ENCODE data around the gene TBCC. TPM values are rescaled to one million over a fixed set of nuclear protein-coding genes. Genes with fewer than 3 reads are reported as not detected.

Gene TBCC
- total RNA-seq, 2 experiments from 2014 or later, result 78.0 to 136 TPM

DNA sequence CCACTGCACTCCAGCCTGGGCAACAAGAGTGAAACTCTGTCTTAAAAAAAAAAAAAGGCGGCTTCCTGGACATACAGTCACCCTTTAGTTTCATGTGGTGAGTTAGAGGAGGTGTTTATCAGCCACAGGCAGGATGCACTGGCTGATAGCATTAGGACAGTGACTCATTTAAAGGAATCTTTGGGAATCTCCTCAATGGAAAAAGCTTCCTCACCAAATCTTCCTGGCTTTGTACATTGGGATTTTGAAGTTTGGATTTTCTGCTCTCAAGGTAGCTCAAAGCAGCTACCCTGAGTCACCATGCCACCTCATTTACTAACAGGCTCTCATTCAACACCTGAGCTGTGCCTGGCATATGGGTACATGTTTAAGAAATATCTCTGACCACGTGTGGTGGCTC is 43.7 kb downstream of the TBCC start:
- Histone ChIP-seq H3K9me3 (ENCODE audit: low read length) (no peaks in the 10 kb centered on the region), H3K4me2 (ENCODE audit: low read length) (no peak overlapping the region), H3K4me3 (ENCODE audit: low read depth, low read length, poor library complexity, severe bottlenecking) (no peak overlapping the region), H3K79me2 (ENCODE audit: insufficient read depth, low read depth, low read length) (no peaks in the 10 kb centered on the region), H2AFZ (ENCODE audit: low read length) (no peak overlapping the region), H3K4me1 (ENCODE audit: insufficient read depth, low read length, poor library complexity, severe bottlenecking) (no peaks in the 10 kb centered on the region), H3K9me2 (ENCODE audit: insufficient read depth, low read length) (no peaks in the 10 kb centered on the region), H4K20me1 (ENCODE audit: insufficient read depth, low read length) (no peaks in the 10 kb centered on the region), H3K36me3 (ENCODE audit: insufficient read depth, low read length) (no peaks in the 10 kb centered on the region), H3K27ac (ENCODE audit: low read depth, low read length, poor library complexity, severe bottlenecking) (no peak overlapping the region)
- ChIA-PET CTCF (ENCODE audit: unreplicated experiment) (no interaction called here), POLR2A (interaction anchor here (0.6 to 2.3 kb wide), 3 partner anchors 12 to 172 kb away, joined by 6 to 10 read pairs (median 9); no protein-coding TSS in a partner anchor)
- TF ChIP-seq CTCF (conservative IDR thresholded peaks at IDR 0.05; ENCODE audit: low read length), result no peak
- TF ChIP-seq EZH2phosphoT487 (IDR thresholded peaks at IDR 0.05; ENCODE audit: borderline replicate concordance, low read depth, low read length), result no peak
- DNase-seq (ENCODE audit: low spot score), result no peak
- BruUV-seq (replicated peaks), result no TSS peak
- intact Hi-C loops (cut with micrococcal nuclease; ENCODE audit: unreplicated experiment), result no loop called here

GRCh38 chr6:42698217-42698616 is 47.7 kb downstream of the TBCC start:
- H3K4me1 ChIP-seq (ENCODE audit: insufficient read depth, low read length, poor library complexity, severe bottlenecking), result peaks cover 8% of the 10 kb centered on the region
- H4K20me1 ChIP-seq (ENCODE audit: insufficient read depth, low read length), result no peaks in the 10 kb centered on the region
- no peak for DNase-seq (ENCODE audit: low spot score)
- H3K36me3 ChIP-seq (ENCODE audit: insufficient read depth, low read length), result peaks cover 4% of the 10 kb centered on the region; the same call in 1 of the 2 replicates
- ChIA-PET POLR2A (interaction anchor here (0.6 kb wide), 2 partner anchors 45 to 619 kb away, joined by 3 to 5 read pairs; no protein-coding TSS in a partner anchor), CTCF (ENCODE audit: unreplicated experiment) (no interaction called here)
- no TSS peak for BruUV-seq (replicated peaks)
- H3K79me2 ChIP-seq (ENCODE audit: insufficient read depth, low read depth, low read length), result no peaks in the 10 kb centered on the region
- no peak overlapping the region for H3K4me3 ChIP-seq (ENCODE audit: low read depth, low read length, poor library complexity, severe bottlenecking)
- no peak overlapping the region for H3K4me2 ChIP-seq (ENCODE audit: low read length)
- H3K9me3 ChIP-seq (ENCODE audit: low read length), result no peaks in the 10 kb centered on the region
- TF ChIP-seq CTCF (conservative IDR thresholded peaks at IDR 0.05; ENCODE audit: low read length) (no peak), EZH2phosphoT487 (IDR thresholded peaks at IDR 0.05; ENCODE audit: borderline replicate concordance, low read depth, low read length) (no peak)
- no peaks in the 10 kb centered on the region for H3K9me2 ChIP-seq (ENCODE audit: insufficient read depth, low read length)
- intact Hi-C loops (cut with micrococcal nuclease; ENCODE audit: unreplicated experiment), result no loop called here
- no peak overlapping the region for H3K27ac ChIP-seq (ENCODE audit: low read depth, low read length, poor library complexity, severe bottlenecking)
- no peak overlapping the region for H2AFZ ChIP-seq (ENCODE audit: low read length)

GRCh38 chr6:42697268-42697655 is 48.6 kb downstream of the TBCC start:
- Histone ChIP-seq H3K79me2 (ENCODE audit: insufficient read depth, low read depth, low read length) (no peaks in the 10 kb centered on the region), H3K36me3 (ENCODE audit: insufficient read depth, low read length) (peaks cover 14% of the 10 kb centered on the region; the same call in 1 of the 2 replicates), H4K20me1 (ENCODE audit: insufficient read depth, low read length) (no peaks in the 10 kb centered on the region), H3K4me2 (ENCODE audit: low read length) (no peak overlapping the region), H3K9me2 (ENCODE audit: insufficient read depth, low read length) (no peaks in the 10 kb centered on the region), H3K9me3 (ENCODE audit: low read length) (no peaks in the 10 kb centered on the region), H2AFZ (ENCODE audit: low read length) (no peak overlapping the region), H3K27ac (ENCODE audit: low read depth, low read length, poor library complexity, severe bottlenecking) (no peak overlapping the region), H3K4me3 (ENCODE audit: low read depth, low read length, poor library complexity, severe bottlenecking) (no peak overlapping the region), H3K4me1 (ENCODE audit: insufficient read depth, low read length, poor library complexity, severe bottlenecking) (peaks cover 8% of the 10 kb centered on the region)
- BruUV-seq (replicated peaks), result no TSS peak
- ChIA-PET POLR2A (interaction anchor here (0.6 to 0.7 kb wide), 2 partner anchors 31 to 185 kb away, joined by 3 to 4 read pairs; no protein-coding TSS in a partner anchor), CTCF (ENCODE audit: unreplicated experiment) (no interaction called here)
- intact Hi-C loops (cut with micrococcal nuclease; ENCODE audit: unreplicated experiment), result no loop called here
- no peak for DNase-seq (ENCODE audit: low spot score)
- TF ChIP-seq CTCF (conservative IDR thresholded peaks at IDR 0.05; ENCODE audit: low read length), result no peak
- TF ChIP-seq EZH2phosphoT487 (IDR thresholded peaks at IDR 0.05; ENCODE audit: borderline replicate concordance, low read depth, low read length), result no peak

Measured in OCI-LY7 (cell line).